IPS-NIHi11 (cell line): ENCODE measurements around the gene HDAC11.
A peak's percentile ranks its signal among the peaks of the same experiment; 100 is the strongest.
"Not testable (repeated sequence)": the region's sequence is repeated elsewhere in the genome, so short reads cannot be mapped to it uniquely, and the experiment has no call there.

Experiments used
- DNase-seq: peaks from one replicate; pipeline ENCODE4 v3.0.0; 2012; ENCODE audit warnings: mixed read lengths, low spot score

Gene HDAC11, protein sequence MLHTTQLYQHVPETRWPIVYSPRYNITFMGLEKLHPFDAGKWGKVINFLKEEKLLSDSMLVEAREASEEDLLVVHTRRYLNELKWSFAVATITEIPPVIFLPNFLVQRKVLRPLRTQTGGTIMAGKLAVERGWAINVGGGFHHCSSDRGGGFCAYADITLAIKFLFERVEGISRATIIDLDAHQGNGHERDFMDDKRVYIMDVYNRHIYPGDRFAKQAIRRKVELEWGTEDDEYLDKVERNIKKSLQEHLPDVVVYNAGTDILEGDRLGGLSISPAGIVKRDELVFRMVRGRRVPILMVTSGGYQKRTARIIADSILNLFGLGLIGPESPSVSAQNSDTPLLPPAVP

GRCh38 chr3:13479582-13480339 is at the start of gene HDAC11:
HDAC11 (plus strand) TSS chr3:13480306; CDS start chr3:13480348, 42 bp downstream.
- DNase-seq: peak; percentile 100

DNA sequence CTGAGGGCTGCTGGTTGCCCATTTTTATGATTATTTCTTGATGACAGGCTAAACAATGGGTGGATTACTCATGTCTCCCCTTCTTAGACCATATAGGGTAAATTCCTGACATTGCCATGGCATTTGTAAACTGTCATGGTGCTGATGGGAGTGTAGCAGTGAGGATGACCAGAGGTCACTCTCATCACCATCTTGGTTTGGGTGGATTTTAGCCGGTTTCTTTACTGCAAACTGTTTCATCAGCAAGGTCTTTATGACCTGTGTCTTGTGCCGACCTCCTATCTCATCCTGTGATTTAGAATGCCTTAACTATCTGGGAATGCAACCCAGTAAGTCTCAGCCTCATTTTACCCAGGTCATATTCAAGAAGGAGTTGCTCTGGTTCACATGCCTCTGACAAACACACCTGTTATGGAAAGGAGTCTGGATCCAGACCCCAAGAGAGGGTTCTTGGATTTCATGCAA is 49.7 kb upstream of the HDAC11 start:
- not testable (repeated sequence) for DNase-seq

DNA sequence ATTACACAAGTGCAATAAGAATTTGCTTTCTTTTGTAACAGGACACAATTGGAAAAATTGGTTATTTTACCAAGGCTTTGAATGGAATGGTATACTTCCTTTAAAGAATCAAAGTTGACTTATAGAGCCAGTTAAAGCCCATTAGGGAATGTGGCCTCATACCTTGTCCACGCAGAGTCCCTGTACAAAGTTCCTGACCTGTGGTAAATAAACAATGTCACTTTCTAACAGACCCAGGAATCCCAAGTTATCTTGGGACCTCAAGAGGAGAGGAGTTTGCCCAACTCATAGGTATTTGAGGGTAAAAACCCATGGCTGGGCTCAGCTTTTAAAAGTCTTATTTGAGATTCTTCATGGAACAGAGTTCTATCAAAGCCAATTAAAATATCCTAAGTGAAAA is 48.0 kb upstream of the HDAC11 start:
- no peak for DNase-seq

GRCh38 chr3:13433912-13434311 is 46.2 kb upstream of the HDAC11 start:
- DNase-seq: no peak

DNA sequence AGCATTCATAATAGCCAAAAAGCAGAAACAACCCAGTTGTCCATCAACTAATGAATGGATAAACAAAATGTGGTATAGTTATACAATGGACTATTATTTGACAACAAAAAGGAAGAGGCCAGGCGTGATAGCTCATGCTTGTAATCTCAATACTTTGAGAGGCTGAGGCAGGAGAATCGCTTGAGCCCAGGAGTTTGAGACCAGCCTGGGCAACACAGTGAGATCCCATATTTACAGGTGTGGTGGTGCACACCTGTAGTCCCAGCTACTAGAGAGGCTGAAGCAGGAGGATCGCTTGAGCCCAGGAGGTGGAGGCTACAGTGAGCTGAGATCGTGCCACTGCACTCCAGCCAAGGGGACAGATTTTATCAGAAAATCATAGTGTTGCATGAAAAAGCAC is 43.9 kb upstream of the HDAC11 start:
- not testable (repeated sequence) for DNase-seq

- DNase-seq: no peak
Measured at GRCh38 chr3:13440204-13440817, 39.8 kb upstream of the HDAC11 start.

GRCh38 chr3:13442882-13443281 is 37.2 kb upstream of the HDAC11 start:
- DNase-seq: not testable (repeated sequence)

DNA sequence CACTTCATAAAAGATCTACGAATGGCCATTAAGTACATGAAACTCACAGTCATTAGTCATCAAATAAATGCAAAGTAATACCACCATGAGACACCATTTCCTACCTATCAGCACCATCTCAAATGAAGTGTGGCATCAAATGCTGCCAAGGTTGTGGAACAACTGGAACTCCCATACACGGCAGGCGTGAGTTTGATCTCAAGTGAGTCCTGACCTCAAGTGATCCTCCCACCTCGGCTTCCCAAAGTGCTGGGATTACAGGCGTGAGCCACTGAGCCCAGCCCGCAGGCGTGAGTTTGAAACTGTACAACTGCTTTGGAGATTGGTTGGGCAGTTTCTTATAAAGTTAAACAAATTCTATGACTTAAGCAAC is 28.8 kb upstream of the HDAC11 start:
- DNase-seq: no peak

GRCh38 chr3:13452490-13453335 is 27.4 kb upstream of the HDAC11 start:
- DNase-seq: no peak

GRCh38 chr3:13455644-13456043 is 24.5 kb upstream of the HDAC11 start:
- DNase-seq: no peak

GRCh38 chr3:13457593-13457992 is 22.5 kb upstream of the HDAC11 start:
- DNase-seq: no peak

- DNase-seq: no peak
Measured at GRCh38 chr3:13459605-13460340, 20.3 kb upstream of the HDAC11 start.

DNA sequence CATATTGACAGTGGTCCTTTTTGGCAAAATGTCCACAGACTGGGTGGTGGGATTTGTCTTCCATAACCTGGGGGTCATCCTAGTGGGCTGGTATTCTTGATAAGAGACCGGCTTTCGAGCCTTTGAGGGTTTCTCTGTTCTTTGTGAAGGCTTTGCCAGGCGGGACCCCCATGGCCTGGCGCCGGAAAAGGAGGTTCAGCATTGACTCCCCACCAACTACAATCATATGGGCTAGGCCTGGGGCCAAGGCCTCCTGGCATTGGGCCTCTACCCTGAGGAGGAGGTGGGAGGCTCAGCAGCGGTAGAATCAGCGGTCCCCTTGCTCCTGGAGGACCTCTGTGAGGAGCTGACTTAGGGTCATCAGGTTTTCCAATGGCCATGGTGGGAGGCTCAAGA is 19.8 kb upstream of the HDAC11 start:
- no peak for DNase-seq

- peak; percentile 91 for DNase-seq
Measured at GRCh38 chr3:13461169-13462124, 18.7 kb upstream of the HDAC11 start.

- no peak for DNase-seq
Measured at GRCh38 chr3:13462125-13462629, 17.9 kb upstream of the HDAC11 start.

GRCh38 chr3:13462822-13463221 is 17.3 kb upstream of the HDAC11 start:
- DNase-seq: no peak

GRCh38 chr3:13463618-13464400 is 16.3 kb upstream of the HDAC11 start:
- DNase-seq: no peak

- DNase-seq: no peak
Measured at GRCh38 chr3:13465236-13465873, 14.8 kb upstream of the HDAC11 start.

DNA sequence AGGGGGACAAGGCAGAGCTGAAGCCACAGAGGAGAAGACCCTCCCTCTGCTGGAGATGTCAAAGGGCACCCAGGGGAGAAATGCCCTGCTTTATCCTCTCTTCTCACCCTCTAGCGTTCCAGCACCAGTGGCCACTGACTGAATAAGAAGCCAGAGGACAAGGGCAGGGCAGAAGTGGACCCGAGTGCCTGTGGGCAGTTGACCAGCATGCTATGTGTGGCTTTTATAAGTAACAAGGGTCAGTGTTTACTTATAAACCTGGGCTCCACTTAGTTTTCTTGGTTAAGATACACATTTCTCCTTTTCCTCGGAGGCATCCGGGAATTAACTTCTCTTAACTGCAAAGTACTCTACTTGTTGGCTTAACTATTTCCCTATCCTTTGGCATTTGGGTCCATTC is 13.3 kb upstream of the HDAC11 start:
- no peak for DNase-seq
